GM12892 (cell line): ENCODE results near the gene MANEA.

ENCODE experiments used
- POLR2A ChIP-seq: IDR thresholded peaks from 2 replicates; pipeline ENCODE4 v1.6.1; 2011; ENCODE audit warnings: low read depth, low read length, control low read depth
- POLR2AphosphoS5 ChIP-seq: IDR thresholded peaks from 2 replicates; pipeline ENCODE4 v1.6.1; 2011; ENCODE audit warnings: low read depth, low read length, control low read depth
- TAF1 ChIP-seq: IDR thresholded peaks from 2 replicates; pipeline ENCODE4 v1.6.1; 2011; ENCODE audit warnings: low read depth, mild to moderate bottlenecking, control low read depth, low read length, borderline replicate concordance

DNA sequence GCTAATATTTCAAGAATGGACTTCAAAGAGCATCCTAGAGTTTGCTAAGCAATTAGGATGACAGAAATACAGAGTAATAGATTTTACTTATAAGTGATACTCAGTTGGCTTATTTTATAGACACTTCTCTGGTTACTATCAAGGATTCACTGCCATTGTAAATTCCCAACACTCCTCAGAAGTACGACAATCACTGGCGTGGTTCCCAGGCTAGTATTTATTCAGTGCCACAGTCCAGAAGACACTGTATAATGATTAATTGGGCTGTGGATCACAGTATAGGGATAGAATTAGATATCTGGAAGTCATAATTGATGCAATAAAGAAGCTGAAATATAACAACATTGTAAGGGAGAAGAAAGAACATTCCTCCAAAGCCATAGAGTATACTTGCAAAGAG, 15.7 kb downstream of the MANEA start:
- no peak for TF ChIP-seq POLR2AphosphoS5
- no peak for TF ChIP-seq TAF1
- TF ChIP-seq POLR2A: no peak
